WTC11 (cell line): ENCODE measurements around the gene UTP3. TPM values are rescaled to one million over a fixed set of nuclear protein-coding genes. Genes with fewer than 3 reads are reported as not detected.

ENCODE experiments used
- ATAC-seq: fragments of 200-7000 bp; cut with Tn5 transposase; 2 replicates; pipeline ENCODE4 v1.10.0; 2021; ENCODE audit warnings: mild to moderate bottlenecking, moderate library complexity
- CTCF ChIA-PET: fragments of 300-600 bp; sonication (Branson Sonifier 250); formaldehyde crosslinking; loops from one replicate; lab custom pipeline; 2021; ENCODE audit warnings: antibody characterized with exemption; lab: Charles Lee
- POLR2A ChIA-PET: fragments of 350-600 bp; sonication (Branson Sonifier 250); formaldehyde crosslinking; loops from one replicate; lab custom pipeline; 2021; ENCODE audit warnings: antibody characterized with exemption; lab: Charles Lee
- DNase-seq: peaks from one replicate; pipeline ENCODE4 v3.0.0; 2021; ENCODE audit warnings: low spot score
- H3K27ac Mint-ChIP-seq: 2 replicates; pipeline ENCODE4 v1.8.0; 2021; ENCODE audit warnings: mixed read lengths
- H3K27me3 Mint-ChIP-seq: 2 replicates; pipeline ENCODE4 v1.8.0; 2021; ENCODE audit warnings: low read depth, mild to moderate bottlenecking, moderate library complexity, mixed read lengths
- H3K36me3 Mint-ChIP-seq: 2 replicates; pipeline ENCODE4 v1.8.0; 2021; ENCODE audit warnings: mixed read lengths
- H3K4me1 Mint-ChIP-seq: 2 replicates; pipeline ENCODE4 v1.8.0; 2022; ENCODE audit warnings: mixed read lengths
- H3K4me3 Mint-ChIP-seq: 2 replicates; pipeline ENCODE4 v1.8.0; 2021; ENCODE audit warnings: mild to moderate bottlenecking, moderate library complexity, mixed read lengths
- H3K9me3 Mint-ChIP-seq: 2 replicates; pipeline ENCODE4 v1.8.0; 2021; ENCODE audit warnings: mixed read lengths
- ATF6 ChIP-seq: sonication (generic); formaldehyde crosslinking; IDR thresholded peaks from 2 replicates; pipeline ENCODE4 v1.8.1; 2023; ENCODE audit warnings: mild to moderate bottlenecking, missing genetic modification reagents
- CBFB ChIP-seq: sonication (generic); formaldehyde crosslinking; IDR thresholded peaks from 2 replicates; pipeline ENCODE4 v1.8.1; 2022; ENCODE audit warnings: mild to moderate bottlenecking, low read depth, missing genetic modification reagents
- CREB1 ChIP-seq: sonication (generic); formaldehyde crosslinking; IDR thresholded peaks from 2 replicates; pipeline ENCODE4 v1.8.0; 2023; ENCODE audit warnings: mild to moderate bottlenecking, missing genetic modification reagents
- CREM ChIP-seq: sonication (generic); formaldehyde crosslinking; IDR thresholded peaks from 2 replicates; pipeline ENCODE4 v1.8.1; 2022; ENCODE audit warnings: mild to moderate bottlenecking, missing genetic modification reagents, moderate library complexity
- EMX1 ChIP-seq: fragments of 250-450 bp; sonication (Bioruptor Pico); IDR thresholded peaks from 2 replicates; pipeline ENCODE4 v1.8.0; 2021; ENCODE audit warnings: mild to moderate bottlenecking
- FOXJ3 ChIP-seq: sonication (generic); formaldehyde crosslinking; IDR thresholded peaks from 2 replicates; pipeline ENCODE4 v1.9.0; 2021; ENCODE audit warnings: missing genetic modification reagents, mild to moderate bottlenecking, borderline replicate concordance
- RELA ChIP-seq: sonication (generic); formaldehyde crosslinking; IDR thresholded peaks from 2 replicates; pipeline ENCODE4 v1.8.1; 2022; ENCODE audit warnings: missing genetic modification reagents, mild to moderate bottlenecking, borderline replicate concordance
- RORB ChIP-seq: fragments of 250-450 bp; sonication (Bioruptor Pico); IDR thresholded peaks from 2 replicates; pipeline ENCODE4 v1.9.0; 2021; ENCODE audit warnings: mild to moderate bottlenecking
- STAT6 ChIP-seq: sonication (generic); formaldehyde crosslinking; conservative IDR thresholded peaks from 2 replicates; pipeline ENCODE4 v1.8.1; 2023; ENCODE audit warnings: mild to moderate bottlenecking, low read depth, missing genetic modification reagents, moderate library complexity
- ZNF138 ChIP-seq: sonication (generic); formaldehyde crosslinking; conservative IDR thresholded peaks from 2 replicates; pipeline ENCODE4 v1.8.1; 2022; ENCODE audit warnings: mild to moderate bottlenecking, moderate library complexity, missing genetic modification reagents
- ZNF281 ChIP-seq: sonication (generic); formaldehyde crosslinking; IDR thresholded peaks from 2 replicates; pipeline ENCODE4 v1.8.0; 2023; ENCODE audit warnings: mild to moderate bottlenecking, missing genetic modification reagents
- ZNF423 ChIP-seq: fragments of 250-450 bp; sonication (Bioruptor Pico); IDR thresholded peaks from 2 replicates; pipeline ENCODE4 v2.1.2; 2022; ENCODE audit warnings: mild to moderate bottlenecking, moderate library complexity
- ZNF532 ChIP-seq: fragments of 250-450 bp; sonication (Bioruptor Pico); IDR thresholded peaks from 2 replicates; pipeline ENCODE4 v1.9.0; 2021; ENCODE audit warnings: mild to moderate bottlenecking, borderline replicate concordance
- total RNA-seq: library from RNA; stranded (reverse); gene quantifications from 3 replicates; pipeline ENCODE4 v1.2.3, GENCODE V29; 2021
- TF ChIP-seq, protein P1 (sequence below): sonication (generic); formaldehyde crosslinking; IDR thresholded peaks from 2 replicates; pipeline ENCODE4 v1.8.1; 2022; ENCODE audit warnings: mild to moderate bottlenecking, missing genetic modification reagents, moderate library complexity, borderline replicate concordance
- TF ChIP-seq, protein P2 (sequence below): fragments of 250-450 bp; sonication (Bioruptor Pico); IDR thresholded peaks from 2 replicates; pipeline ENCODE4 v1.9.0; 2021; ENCODE audit warnings: mild to moderate bottlenecking
- TF ChIP-seq, protein P3 (sequence below): fragments of 250-450 bp; sonication (Bioruptor Pico); conservative IDR thresholded peaks from 2 replicates; pipeline ENCODE4 v1.9.0; 2021; ENCODE audit warnings: mild to moderate bottlenecking

Gene UTP3
- total RNA-seq, 1 experiment from 2014 or later: 45.5 TPM

DNA sequence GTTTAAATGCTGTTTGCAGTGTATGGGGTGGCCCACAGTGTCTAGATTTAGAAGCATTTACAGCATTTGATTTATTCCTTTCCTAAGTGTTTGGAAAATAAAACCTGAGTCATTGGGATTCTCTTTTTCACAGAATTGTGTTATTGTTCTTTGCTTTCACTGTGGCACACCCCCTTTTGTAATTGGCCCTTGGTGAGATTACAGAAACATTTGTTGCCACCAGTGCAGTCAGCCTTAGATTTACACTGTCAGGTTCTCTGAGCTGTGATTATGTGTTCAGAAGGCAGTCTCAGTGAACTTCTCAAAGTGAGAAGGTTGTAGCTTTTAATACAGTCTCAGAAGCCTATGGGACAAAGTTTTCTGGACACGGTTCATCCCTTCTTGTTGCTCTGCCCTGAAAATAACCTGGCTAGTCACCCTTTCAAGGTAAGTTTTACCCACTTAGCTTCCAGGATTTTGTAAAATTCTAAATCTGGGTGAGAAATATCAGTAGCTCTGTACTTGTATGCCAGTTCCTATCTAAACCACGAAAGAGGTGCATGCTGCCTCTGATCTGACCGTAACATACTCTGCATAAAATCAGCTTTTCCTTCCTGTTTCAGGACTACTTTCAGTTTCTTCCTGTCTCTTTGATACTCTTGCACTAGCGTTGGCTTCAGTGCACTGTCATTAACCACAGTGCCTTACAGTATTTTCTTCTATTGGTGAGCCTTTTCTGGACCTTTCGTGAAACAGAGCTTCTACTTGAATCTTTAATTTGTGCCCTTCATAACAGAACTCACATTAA, 46.0 kb downstream of the UTP3 start (continued):
- TF ChIP-seq ZNF281 (CRISPR knock-in tag) (no peak), RORB (CRISPR knock-in tag) (no peak), FOXJ3 (CRISPR knock-in tag) (no peak), RELA (no peak)
- TF ChIP-seq, protein P1, sequence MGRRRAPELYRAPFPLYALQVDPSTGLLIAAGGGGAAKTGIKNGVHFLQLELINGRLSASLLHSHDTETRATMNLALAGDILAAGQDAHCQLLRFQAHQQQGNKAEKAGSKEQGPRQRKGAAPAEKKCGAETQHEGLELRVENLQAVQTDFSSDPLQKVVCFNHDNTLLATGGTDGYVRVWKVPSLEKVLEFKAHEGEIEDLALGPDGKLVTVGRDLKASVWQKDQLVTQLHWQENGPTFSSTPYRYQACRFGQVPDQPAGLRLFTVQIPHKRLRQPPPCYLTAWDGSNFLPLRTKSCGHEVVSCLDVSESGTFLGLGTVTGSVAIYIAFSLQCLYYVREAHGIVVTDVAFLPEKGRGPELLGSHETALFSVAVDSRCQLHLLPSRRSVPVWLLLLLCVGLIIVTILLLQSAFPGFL (CRISPR knock-in tag): no peak
- TF ChIP-seq, protein P2, sequence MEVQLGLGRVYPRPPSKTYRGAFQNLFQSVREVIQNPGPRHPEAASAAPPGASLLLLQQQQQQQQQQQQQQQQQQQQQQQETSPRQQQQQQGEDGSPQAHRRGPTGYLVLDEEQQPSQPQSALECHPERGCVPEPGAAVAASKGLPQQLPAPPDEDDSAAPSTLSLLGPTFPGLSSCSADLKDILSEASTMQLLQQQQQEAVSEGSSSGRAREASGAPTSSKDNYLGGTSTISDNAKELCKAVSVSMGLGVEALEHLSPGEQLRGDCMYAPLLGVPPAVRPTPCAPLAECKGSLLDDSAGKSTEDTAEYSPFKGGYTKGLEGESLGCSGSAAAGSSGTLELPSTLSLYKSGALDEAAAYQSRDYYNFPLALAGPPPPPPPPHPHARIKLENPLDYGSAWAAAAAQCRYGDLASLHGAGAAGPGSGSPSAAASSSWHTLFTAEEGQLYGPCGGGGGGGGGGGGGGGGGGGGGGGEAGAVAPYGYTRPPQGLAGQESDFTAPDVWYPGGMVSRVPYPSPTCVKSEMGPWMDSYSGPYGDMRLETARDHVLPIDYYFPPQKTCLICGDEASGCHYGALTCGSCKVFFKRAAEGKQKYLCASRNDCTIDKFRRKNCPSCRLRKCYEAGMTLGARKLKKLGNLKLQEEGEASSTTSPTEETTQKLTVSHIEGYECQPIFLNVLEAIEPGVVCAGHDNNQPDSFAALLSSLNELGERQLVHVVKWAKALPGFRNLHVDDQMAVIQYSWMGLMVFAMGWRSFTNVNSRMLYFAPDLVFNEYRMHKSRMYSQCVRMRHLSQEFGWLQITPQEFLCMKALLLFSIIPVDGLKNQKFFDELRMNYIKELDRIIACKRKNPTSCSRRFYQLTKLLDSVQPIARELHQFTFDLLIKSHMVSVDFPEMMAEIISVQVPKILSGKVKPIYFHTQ (CRISPR knock-in tag): no peak

DNA sequence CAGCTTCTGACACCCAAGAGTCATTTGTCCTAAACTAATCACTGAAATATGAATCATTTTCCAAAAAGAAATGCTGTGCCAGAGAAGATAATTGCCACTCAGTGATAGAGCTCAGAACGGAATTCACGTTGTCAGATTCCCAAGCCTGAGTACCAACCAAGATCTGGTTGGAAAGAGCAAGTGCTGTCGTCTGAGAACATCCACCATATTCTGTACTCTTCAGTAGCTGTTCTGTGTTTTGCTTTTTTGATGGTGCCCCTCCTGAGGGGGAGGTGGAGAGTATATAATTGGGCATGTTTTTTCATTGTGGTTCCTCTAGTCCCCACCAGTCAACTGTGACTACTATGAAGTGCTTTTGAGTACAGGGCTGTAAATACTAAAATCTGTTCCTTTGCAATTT, 46.6 kb downstream of the UTP3 start:
- ATAC-seq (no peak), DNase-seq (no peak)
- Mint-ChIP-seq H3K9me3 (no peaks in the 10 kb centered on the region), H3K4me3 (no peak overlapping the region), H3K27ac (peak overlapping the region; percentile 14; the same call in 1 of the 2 replicates), H3K4me1 (peaks cover 1% of the 10 kb centered on the region; the same call in 1 of the 2 replicates), H3K36me3 (no peaks in the 10 kb centered on the region), H3K27me3 (no peaks in the 10 kb centered on the region)
- CTCF ChIA-PET: interaction anchor here (0.9 to 2.6 kb wide), 6 partner anchors 11 to 133 kb away, joined by 3 to 23 read pairs (median 4); partner anchors contain the start of gene RUFY3
- no peak for TF ChIP-seq ZNF138 (CRISPR knock-in tag)
- no peak for TF ChIP-seq CREB1
- no peak for TF ChIP-seq EMX1 (CRISPR knock-in tag)
- TF ChIP-seq ZNF423 (CRISPR knock-in tag): no peak
- TF ChIP-seq, protein P3, sequence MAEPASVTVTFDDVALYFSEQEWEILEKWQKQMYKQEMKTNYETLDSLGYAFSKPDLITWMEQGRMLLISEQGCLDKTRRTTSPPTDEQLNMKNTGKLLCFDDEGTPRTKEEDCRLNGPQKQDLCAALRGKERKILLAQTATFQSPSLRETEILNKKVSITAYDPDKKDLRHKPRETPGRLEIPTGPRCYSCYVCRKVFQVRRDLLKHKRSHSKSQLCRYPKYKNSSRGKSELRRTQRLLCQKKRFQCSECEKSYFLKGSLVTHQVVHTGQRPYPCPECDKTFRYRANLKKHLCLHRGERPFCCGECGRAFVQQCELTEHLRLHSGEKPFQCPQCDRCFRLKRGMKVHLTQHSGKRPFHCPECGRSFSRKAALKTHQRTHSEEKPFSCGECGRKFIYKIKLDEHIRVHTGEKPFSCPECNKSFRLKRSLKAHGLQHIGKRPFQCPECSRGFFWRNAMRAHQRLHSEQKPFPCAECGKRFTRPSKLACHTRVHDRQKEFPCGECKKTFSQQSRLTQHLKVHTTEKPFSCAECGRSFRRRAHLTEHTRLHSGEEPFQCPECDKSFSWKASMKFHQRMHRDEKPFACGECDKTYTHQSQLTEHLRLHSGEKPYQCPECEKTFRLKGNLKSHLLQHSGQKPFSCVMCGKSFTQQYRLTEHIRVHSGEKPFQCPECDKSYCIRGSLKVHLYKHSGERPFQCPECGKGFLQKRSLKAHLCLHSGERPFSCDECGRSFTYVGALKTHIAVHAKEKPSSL: no peak
- TF ChIP-seq ZNF532: no peak
- no peak for TF ChIP-seq CREM (CRISPR knock-in tag)
- no peak for TF ChIP-seq CBFB (CRISPR knock-in tag)
- TF ChIP-seq ATF6: no peak
- TF ChIP-seq STAT6 (CRISPR knock-in tag): no peak
- POLR2A ChIA-PET: no interaction called here
